GM19351 (cell line): ENCODE data around the gene CDH4.

Experiments
- ATAC-seq: cut with Tn5 transposase; IDR thresholded peaks from one replicate; pipeline ENCODE4 v1.9.1; 2021; ENCODE audit warnings: mild to moderate bottlenecking, moderate library complexity; ENCODE audit not compliant: unreplicated experiment

The CDH4 gene

DNA sequence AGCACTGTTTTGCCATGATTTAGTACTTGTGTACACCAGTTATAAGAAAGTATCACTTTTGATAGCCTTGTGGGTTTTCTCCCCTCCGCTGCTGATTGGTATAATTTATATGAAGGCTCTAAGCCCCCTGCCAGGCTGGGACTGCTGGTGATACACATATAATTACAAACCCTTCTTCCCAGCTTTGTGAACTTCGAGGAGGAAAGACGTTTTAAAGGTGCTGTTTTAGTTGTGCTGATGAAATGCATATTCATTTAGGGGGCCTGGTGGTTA, 567.4 kb downstream of the CDH4 start:
- ATAC-seq = no peak

DNA sequence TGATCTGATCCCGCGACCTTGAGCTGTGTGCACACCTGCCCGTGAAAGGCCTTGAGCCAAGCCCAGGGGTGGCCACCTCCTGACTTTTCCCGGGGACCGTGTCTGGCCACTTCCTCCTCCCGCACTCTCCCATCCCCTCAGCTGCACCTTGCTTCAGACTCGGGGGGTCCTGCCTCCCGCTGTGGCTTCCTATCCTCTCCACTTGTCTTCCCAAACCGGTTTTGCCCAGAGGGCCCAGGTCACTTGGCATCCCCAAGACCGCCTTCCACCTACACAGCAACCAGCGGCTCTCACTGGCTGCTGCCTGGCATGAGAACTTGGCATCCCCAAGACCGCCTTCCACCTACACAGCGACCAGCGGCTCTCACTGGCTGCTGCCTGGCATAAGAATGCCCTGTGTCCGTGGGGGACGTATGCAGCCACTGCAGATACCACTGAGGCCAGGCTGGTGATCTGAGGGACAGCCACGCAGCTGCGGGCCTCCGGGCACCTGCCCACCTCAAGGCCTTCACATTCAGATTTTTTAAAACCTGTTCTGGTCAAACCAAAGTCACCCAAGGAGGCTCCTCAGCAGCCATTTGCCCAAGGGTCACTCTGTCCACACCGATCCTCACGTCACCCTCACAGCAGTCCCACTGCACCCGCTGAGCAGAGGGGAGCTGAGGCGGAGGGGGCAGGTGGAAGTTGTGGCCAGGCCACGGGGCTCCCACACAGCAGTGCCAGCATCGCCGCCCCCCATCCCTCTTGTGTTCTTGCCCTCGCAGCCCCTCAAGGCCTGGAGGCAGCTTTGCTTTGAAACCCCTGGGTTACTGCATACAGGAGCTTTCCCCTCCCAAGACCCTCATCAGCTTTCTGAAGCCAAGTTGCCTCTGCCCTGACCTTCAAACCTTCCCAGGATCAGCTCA, 568.1 kb downstream of the CDH4 start:
- no peak for ATAC-seq

DNA sequence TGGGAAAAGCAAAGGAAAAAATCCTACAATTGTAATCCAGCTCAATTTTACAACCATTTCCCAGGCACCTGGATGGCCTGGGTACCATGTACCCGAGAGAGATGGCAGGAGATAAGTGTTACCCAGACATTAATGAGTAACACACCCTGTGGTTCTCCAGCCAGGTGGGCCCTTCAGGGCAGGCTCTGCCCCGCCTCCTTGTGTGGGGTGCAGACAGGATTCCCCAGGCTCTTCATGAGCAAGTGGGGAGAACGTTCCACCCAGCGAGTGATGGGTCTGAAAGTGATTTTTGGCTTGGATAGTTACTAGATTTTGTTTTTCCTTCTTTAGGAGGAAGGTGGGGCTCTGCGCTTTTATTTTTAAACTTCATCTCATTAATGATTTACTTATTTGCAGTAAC, 569.7 kb downstream of the CDH4 start:
- ATAC-seq = no peak

DNA sequence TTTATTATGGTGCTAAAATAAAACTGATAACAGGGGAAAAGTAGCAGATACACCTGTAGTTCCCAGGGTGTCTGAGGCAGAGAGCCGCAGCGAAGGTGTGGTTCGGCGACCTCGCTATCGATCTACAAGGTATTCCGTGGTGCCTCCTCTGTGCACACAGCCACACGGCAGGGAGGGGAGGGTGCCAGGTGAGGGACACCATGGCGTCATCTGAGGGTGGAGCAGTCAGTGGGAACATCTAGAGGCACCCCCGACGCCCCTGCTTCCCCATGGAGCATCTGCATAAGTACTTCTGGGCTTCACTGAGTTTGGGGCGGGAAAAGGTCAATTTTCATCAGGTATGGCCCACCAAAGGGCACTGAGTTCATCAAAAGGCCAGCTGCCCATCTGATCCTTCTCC, 570.3 kb downstream of the CDH4 start:
- no peak for ATAC-seq

DNA sequence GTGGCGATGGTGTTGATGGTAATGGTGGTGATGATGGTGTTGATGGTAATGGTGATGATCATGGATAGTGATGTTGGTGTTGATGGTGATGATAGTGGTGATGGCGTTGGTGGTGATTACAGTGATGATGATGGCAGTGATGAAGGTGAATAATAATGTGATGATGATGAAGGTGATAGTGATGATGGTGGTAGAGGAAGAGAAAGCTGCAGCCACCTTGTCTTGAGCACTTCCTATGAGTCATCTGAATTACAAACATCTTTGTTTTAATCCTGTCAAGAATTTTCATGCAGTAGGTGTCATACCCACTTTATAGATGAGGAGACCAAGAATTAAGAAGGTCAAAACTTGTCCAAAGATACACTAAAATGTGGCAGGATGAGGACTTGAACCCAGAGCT, 571.2 kb downstream of the CDH4 start:
- ATAC-seq = no peak

DNA sequence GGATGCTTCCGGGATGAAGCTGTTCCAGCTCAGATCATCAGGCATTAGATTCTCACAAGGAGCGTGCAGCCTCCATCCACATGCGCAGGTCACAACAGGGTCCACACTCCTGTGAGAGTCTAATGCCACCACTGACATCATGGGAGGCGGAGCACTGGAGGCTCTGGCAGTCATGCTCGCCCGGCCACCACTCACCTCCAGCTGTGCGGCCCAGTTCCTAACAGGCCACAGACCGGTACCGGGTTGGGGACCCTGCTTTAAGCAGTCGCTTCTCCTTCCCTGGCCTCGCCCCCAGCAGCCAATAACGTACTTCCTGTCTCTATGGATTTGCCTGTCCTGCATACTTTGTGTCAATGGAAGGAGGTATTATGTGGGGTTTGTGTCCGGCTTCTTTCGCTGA, 576.8 kb downstream of the CDH4 start:
- no peak for ATAC-seq

DNA sequence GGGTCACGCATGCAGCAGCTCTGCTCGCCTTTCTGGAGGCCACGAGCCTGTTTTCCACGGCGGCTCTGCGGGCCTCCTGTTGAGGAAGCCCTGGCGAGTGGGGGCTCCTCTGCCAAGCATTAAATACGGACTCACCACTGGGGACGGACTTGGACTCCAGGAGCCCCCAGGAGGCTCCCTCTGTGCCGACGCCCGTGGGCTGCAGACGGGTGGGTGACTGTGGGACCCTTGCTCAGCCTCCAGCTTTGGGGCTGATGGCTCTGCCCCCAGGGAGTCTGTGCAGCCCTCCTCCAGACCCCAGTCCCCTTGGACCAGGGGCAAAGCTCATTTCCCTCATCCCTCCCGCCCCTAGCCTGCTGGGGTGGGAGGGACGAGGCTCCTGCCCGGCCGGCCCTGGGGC, 577.5 kb downstream of the CDH4 start:
- ATAC-seq = no peak

DNA sequence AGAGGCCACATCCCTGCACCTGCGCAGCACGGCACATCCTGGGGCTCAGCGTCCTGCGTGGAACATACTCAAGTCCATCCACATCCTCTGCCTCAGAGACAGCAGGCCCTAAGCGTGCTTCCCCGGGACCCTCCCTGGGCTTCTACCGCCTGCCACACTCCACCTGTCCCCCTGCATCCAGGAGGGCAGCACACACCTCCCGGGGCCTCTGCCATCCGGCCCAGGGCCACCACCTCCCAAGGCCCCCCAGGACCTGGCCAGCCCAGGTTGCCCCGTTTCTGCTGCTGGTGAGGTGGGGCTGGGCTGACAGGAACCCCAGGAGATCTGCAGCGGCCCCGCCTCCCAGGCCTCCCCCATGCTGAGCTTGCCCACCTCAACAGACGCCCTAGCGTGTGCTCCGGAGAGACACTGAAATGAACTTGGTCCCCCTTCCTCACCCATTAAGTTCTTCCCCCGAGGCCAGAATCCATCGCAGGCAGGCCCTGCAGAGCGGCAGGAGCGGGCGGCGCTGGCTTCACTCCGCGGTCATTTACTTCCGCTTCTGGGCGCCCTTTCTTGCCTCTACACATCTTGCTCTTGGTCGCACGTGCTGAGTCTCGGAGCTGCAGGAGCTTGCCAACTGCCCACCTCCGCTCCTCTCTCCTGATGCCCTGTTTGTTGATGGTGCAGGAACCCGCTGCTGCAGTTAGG, 578.3 kb downstream of the CDH4 start:
- no peak for ATAC-seq

DNA sequence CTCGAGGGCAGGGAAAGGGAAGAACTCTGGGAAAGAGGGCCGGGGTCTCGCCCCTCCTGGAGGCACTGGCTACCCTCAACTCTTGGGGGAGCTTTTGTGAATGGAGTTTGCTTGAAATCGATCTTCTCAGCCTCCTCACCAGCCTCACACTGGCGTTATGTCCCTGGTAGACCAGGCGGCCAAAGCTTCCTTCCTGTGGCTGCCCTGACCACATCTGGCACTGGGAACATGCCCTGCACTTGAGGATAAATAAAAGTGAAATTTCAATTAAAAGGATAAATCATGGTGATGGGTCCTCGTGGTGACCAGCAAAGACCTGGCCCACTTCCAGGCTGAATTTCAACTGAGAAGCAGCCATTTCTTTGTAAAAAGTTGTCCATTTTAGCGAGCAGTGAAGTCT, 578.9 kb downstream of the CDH4 start:
- no peak for ATAC-seq

DNA sequence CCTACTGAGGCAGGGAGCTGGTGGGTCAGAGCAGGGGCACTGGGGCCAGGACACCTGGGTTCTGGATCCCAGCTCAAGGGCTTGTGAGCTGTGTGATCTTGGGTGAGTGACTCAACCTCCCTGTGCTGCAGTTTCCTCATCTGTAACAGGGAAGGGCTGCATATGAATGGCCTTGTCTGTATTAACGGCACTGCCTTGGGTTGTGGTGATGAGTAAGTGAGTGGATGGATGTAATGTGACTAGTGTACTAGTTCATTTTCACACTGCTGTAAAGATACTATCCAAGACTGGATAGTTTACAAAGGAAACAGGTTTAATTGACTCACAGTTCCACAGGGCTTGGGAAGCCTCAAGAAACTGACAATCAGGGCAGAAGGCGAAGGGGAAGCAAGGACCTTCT, 580.1 kb downstream of the CDH4 start:
- no peak for ATAC-seq

DNA sequence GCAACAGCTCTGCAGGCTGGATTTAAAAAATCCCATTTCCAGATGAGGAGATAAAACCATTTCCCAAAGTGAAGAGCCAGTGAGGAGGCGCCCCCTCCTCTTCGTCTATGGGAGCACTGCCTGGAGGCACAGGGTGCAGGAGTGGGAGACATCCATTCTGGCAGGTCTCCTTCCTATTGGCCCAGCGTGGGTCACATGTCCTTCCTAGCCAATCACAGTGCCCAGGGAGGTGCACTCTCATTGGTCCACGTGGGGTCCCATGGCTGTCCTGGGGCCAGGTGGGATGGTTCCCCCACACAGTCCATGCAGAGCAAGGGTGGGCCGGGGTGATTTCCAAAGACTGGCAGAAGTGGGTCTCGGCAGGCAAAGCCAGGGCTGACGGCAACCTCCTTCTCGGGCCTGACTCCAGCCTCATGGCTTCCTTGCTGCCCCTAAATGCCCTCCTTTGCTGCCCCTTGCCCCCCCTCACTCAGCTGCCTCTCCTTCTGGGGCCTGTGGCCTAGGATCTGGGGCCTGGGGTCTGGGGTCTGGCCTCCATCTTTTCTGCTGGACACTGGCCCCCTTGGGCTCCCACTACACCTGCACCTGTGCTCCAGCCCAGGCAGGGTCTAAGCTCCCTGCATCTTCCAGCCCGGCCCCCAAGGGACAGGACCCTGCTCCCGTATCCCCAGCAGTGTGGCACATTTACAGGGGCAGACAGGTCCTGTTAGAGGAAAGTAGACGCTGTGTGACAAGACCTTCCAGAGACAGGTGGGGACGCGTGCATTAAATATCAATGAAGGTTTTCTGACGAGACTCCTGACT, 581.9 kb downstream of the CDH4 start:
- no peak for ATAC-seq

DNA sequence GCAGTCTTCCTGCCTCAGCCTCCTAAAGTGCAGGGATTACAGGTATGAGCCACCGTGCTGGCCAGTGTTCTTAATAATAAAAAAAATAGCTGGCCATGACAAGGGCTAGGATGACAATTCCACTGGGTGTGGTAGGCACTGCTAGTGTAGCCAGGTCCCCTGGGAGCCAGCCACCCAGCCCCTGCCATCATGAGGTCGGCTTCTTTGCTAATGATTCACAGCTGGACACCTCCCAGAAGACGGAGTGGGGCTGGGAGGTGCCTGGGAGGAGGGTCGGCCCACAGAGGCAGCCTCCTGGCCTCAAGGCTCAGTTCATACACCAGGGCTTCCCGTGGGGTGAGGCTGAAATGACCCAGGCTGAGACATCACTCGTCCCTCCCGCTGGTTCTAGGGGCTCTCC, 583.2 kb downstream of the CDH4 start:
- ATAC-seq = no peak

DNA sequence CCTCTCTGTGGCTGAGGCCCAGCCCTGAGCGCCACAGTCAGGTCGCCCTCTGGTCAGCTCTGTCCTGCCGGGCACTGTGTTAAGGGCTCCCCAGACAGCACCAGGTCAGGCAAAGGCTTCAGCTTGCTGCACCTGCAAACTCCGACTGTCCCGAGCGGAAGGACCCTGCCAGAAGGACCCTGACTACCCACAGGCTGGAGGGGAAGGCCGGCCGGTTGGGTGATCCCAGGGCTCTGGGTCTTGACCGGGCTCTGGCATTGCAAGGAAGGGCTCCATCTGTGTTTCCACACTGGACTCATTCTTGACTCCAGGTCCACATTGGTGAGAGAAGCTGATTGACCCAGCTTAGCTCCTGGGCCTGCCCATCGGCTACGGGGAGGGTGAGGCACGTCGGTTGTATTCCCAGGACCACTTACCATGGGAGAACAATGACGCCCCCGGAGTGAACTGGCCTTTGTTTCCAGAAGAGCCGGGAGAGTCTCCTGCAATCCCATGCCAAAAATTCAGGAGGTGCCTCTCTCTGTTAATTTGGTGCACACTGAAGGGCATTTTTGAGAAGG, 583.8 kb downstream of the CDH4 start:
- ATAC-seq = no peak

DNA sequence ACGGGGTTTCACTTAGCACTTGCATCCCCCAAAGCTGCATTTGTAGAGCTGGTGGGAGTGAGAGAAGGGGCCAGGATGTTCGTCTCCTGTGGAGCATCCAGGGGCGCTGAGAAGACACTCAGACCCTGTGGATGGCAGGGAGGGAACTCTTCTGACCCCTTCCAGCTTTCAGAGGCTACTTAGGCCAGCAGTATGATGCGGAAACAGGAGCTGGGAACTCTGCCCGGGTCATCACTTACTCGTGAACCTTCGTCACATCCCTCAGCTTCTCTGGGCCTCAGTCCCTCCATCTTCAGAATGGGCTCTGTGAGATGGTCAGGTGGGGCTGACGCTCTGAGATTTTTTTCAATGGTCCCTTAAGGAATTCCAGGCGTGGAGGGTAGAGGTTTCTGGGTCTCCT, 585.1 kb downstream of the CDH4 start:
- ATAC-seq = no peak

DNA sequence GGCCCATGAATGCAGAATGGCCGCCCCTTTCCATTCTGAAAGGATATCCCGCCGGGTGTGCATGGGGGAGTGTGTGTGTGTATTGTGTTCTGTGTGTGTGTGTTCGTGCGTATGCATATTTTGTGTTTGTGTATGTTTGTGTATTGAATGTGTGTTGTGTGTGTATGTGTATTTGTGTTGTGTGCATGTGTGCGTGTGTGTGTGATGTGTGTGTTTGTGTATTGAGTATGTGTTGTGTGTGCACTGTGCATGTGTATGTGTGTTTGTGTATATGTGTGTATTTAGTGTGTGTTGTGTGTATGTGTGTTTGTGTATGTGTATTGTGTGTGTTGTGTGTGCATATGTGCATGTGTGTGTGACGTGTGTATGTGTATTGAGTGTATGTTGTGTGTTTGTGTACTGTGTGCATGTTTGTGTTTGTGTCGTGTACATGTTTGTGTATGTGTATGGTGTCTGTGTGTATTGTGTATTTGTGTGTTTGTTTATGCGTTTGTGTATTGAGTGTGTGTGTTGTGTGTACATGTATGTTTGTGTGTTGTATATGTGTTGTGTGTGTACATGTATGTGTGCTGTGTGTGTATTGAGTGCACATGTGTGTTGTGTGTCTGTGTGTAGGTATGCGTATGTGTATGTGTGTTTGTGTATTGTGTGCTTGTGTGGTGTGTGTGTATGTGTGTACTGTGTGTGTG, 587.3 kb downstream of the CDH4 start:
- no peak for ATAC-seq

DNA sequence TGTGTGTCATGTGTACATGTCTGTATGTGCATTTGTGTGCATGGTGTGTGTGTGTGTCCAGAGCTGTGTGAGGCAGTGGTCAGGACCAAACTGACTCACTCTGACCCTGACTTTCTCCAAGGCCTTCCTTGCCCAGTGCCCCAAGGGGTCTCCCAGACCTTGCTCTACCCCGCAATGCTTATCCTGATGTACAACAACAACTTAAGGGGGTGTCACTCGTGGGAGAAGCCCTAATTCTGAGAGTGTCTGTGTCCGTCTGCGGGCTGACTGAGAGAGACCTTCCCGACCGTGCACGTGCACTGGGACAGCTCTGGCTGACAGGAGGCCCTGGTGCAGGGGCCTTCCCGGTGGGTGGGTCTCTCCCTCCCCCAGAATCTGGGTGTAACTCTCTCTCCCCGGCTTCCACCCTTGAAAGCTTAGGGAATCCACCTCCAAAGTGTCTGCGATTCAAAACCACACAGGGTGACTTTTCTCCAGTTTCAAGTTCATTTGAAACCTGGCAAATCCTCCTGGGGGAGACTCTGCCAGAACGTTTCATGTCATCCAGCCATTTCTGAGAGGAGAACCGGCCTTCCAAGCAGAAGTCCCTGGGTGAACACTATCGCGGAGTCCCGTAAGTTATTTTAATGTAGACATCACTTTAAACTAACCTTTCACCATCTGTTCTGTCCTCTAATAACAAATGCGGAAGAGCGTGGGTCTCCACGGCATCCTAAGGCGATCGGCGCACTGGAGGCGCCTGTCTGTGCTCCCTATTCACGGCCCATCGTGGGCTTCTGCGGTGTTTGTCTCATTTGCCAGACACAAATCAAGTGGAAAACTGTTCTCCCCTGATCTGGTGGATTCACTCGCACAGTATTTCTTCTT, 588.1 kb downstream of the CDH4 start:
- no peak for ATAC-seq

DNA sequence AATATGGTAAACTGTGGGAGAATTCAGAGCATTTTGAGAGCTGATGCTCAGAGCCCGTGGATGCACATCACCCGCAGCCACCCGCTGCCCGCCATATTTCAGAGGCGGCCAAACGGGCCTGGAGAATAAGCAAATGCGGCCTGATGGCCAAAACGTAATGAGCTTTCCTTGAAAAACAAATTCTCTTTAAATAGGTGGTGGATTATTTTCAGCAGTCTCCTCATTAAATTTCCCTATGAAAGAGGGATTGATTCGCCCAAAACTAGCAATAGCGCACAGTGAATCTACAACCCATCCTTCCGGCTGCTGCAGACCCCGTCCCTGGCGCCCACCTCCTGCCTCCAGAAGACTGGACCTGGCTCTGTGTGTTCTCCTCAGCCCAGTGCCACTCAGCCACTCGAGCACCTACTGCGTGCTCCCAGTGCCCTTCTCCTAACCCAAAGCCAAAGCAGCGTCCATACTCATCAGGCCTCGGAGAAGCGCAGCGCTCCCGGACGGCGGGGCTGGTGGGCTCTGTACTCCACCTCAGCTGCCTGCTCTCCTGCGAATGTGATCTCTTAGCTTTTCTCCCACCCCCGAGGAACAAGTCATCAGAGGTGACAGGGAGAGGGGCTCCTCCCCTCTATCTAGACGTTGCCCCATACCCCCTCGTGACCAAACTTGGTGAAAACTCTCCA, 588.9 kb downstream of the CDH4 start:
- no peak for ATAC-seq

DNA sequence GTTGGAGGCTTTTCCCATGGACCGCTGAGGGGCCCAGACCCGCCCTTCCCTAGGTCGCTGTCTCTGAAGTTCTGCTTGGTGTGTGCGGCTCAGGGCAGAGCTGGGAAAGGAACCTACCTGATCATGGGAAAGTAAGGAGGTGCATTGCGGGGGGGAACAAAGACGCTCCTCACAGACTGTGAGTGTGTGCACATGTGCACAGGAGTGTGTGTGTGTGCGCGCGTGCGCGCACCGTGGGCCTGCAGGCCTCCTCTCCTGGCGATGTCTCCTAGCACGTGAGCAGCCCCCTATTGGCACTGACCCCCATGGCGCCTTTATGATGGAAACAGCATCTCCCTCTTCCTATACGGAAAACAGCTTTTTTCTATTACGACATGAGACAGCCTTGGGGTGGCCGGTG, 589.5 kb downstream of the CDH4 start:
- ATAC-seq = no peak

DNA sequence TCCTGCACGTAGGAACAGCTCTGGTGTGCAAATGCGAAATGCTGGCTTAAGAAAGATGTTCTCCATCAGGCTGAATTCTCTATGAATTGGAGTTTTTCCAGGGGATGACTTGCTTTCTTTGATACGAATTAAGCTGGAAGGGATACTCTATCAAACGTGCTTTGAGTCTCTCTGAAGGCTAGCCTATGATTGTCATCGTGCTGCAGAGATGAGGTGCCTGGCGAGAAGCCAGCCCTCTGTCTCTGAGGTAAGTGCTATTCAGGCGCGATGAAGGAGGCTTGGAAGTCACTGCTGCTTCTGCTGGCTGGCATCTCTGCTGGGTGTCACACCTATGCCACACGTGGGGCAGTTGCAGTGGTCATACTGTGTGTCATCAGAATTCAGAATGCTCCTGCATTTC, 589.9 kb downstream of the CDH4 start:
- ATAC-seq = no peak

DNA sequence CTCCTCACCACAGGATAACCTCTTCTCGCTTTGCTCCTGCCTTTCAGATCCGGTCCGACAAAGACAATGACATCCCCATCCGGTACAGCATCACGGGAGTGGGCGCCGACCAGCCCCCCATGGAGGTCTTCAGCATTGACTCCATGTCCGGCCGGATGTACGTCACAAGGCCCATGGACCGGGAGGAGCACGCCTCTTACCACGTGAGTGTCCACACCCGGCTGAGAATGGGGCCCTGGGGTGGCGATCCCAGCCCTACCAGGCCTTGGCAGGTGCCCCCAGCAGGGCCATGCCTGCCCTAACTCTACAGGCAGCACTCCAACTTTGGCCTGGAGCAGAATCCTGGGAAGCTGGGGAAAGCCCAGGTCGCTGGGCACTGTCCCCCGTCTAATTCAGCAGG, 592.6 kb downstream of the CDH4 start:
- ATAC-seq = no peak
